ENCODE measurements around the gene SLC22A12. TPM values are rescaled to one million over a fixed set of nuclear protein-coding genes. Genes with fewer than 3 reads are reported as not detected.

Gene SLC22A12
- total RNA-seq, 4 donors from 2014 or later = 0.56 TPM; not detected in 3

DNA sequence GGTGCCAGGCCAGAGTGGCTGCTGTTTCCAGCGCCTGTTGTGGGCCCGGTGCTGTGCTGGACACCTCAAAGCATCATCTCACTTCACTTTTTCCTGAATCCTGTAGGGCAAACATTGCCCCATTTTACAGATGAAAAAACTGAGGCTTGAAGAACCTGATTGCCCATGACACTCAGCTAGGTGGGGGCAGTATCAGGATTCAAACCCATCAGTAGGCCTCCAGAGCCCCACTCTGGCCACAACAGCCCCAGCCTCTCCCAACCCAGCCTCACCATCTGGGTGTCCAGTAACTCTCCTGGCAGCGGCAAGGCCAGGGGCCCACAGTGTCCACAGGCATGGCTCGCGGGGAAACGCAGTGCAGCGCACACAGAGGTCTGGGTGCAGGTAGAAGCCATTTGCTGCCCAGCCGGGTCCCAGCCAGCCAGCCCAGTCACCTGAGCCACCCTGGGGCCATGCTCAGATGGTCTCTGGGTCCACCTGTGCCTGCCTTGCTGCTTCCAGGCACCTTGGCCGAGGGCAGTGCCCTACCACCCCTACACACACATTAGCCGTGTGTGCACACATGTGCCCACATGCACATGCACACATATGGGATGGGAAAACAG, 11.5 kb downstream of the SLC22A12 start:
- ATAC-seq (ENCODE audit: low FRiP score) (no peak), DNase-seq (ENCODE audit: low spot score) (no peak)
- TF ChIP-seq, protein P1, sequence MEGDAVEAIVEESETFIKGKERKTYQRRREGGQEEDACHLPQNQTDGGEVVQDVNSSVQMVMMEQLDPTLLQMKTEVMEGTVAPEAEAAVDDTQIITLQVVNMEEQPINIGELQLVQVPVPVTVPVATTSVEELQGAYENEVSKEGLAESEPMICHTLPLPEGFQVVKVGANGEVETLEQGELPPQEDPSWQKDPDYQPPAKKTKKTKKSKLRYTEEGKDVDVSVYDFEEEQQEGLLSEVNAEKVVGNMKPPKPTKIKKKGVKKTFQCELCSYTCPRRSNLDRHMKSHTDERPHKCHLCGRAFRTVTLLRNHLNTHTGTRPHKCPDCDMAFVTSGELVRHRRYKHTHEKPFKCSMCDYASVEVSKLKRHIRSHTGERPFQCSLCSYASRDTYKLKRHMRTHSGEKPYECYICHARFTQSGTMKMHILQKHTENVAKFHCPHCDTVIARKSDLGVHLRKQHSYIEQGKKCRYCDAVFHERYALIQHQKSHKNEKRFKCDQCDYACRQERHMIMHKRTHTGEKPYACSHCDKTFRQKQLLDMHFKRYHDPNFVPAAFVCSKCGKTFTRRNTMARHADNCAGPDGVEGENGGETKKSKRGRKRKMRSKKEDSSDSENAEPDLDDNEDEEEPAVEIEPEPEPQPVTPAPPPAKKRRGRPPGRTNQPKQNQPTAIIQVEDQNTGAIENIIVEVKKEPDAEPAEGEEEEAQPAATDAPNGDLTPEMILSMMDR (IDR thresholded peaks at IDR 0.05) = no peak

DNA sequence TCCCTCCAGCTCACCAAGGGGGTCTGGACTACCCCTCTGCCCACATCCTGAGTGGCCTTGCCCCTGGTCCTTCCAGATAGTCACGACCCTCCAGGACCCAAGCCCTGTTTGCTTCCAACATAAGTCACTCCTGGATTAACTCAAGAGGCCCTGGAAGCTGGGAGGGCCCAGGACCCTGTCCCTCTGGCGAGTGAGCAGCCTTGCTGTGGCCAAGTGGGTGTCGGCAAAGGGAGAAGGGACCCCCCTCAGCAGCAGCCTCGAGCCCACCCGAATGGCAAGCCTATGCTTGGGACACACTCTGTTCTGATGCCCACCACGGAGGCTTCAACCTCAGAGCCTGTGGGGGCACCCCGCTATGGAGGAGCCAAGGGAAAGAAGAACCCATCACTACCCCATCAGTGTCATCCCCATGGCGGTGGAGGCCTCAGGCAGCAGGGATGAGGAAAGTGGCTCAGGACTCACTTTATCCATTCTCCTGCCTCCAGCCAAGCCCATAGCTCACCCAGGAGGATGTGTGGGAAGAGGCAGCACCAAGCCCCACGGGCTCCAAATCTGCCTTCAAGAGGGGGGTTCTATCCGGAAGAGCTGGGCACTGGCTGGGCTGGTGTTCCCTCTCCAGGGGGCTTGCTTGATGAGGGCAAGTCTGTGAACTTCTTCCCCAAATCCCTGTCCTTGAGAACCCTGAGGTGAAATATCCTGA, 12.5 kb downstream of the SLC22A12 start:
- DNase-seq (ENCODE audit: low spot score) (no peak), ATAC-seq (ENCODE audit: low FRiP score) (no peak)
- TF ChIP-seq, protein P1 (IDR thresholded peaks at IDR 0.05) = no peak

DNA sequence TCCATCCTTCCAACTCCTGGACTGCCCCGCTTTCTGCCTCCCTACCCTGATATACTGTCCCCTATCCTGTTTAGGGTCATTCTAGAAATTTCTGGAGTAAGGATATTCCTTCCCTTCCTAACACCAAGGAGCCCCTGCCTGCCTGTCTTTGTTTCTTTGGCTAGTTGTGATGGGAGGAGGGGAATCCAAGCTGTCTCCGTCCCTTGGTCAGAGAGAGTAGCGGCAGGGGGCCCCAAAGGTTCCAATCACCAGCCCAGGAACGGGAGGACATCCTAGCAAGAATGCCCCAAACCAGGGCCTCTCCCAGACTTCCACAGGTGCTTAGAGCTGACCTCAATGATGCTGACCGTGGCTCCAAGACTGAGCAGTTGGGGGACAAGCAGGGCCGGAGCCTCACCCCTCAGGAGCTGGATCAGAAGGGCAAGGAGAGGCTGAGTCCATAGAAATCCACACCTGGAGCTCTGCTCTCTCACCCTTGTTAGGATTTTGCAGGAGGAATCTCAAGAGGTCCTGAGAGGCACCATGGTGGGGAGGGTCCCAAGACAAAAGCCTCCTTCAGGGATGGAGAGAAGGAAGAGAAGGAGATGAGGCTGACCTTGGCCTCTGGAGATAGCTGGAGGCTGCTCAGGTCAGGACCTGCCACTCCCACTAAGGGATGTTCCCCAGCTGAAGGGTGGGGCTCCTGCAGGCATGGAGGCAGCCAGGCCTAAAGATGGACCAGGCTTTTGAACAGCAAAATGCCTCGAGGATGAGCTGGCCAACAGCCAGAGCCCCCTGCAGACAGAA, 13.6 kb downstream of the SLC22A12 start:
- no peak for ATAC-seq (ENCODE audit: low FRiP score)
- TF ChIP-seq, protein P1 (IDR thresholded peaks at IDR 0.05) = no peak
- DNase-seq (ENCODE audit: low spot score) = no peak

DNA sequence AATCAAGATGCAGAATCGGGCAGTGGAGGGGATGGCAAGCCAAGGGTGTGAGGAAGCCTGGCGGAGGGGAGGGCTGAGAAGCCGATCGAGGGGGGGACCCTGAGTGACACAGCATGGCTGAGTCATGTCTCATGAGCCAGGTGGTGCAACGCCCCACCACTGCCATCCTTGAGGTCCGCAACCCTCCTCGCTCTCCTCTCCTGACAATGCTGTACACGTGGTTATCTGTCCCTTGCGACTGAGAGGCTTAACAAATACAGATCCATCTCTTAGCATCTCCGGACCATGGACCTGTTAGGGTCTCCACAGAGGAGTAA, 14.2 kb downstream of the SLC22A12 start:
- DNase-seq (ENCODE audit: low spot score) = no peak
- TF ChIP-seq, protein P1 (IDR thresholded peaks at IDR 0.05) = no peak
- no peak for ATAC-seq (ENCODE audit: low FRiP score)

DNA sequence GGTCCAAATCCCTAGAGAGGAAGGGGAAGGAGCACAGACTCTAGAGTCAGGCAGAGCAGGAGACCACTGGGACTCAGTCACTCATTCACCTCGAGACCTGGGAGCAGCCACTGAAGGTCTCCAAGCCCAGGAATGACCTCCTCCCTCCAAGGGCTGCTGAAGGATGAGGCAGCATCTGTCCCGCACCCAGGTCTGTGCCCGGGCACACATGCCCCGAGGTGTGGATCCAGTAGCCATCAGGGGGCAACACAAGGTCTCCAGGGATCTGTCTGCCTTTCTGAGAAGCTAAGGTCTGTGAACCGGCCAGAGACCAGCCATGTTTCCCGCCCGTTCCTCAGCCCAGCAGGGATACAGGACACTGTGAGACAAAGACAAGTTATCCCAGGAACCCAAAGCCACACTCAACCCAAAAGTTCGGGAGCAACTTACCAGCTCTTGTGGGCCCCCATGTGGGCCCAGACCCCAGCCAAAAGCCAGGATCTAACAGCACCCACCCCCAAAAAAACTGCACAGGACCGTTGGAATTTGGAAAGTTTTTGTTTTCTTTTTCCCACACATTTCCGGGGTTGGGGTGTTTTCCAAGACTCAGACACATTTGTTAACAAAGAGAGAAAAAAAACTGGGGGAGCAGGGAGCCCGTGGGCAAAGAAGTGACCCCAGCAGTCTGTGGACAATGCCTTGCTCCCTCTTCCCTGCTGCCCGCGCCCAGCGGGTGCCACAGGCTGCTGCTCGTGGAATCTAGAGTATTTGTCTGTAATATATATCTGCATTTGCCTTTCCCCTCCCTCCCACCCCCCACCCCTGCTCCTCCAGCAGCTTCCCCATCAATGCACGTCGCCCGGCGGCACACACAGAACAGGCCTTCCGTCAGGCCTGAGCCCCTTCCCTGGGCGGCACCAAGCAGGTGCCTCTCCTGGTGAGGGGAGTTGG, 14.9 kb downstream of the SLC22A12 start:
- ATAC-seq (ENCODE audit: low FRiP score) = no peak
- no peak for DNase-seq (ENCODE audit: low spot score)
- TF ChIP-seq, protein P1 (IDR thresholded peaks at IDR 0.05) = no peak

DNA sequence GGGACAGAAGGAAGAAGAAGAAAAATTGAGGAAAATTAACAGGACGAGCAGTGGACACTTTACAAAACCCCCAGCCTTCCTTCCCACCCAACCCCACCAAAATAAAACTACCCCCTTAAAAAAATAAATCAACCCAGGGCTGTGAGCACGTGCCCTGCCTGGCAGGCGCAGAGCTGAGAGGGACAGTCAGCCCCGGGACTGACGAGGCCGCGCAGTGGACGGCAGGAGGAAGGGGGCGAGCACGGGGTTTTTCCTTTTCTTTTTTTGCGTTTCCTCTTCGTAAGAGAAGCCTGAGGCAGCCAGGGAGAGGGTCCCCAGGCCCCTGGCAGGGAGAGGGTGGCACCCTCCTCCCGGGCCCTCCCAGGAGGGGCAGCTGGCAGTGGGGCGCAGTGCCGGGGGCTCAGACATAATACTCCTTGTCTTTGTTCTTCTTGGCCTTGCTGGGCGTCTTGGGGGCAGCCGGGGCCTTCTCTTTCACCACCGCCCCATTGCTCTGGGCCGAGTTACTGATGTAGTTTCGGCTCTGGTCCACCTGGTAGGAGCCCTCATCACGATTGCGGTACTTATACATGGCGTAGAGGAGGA, 15.9 kb downstream of the SLC22A12 start:
- TF ChIP-seq, protein P1 (IDR thresholded peaks at IDR 0.05) = no peak
- DNase-seq (ENCODE audit: low spot score) (no peak), ATAC-seq (ENCODE audit: low FRiP score) (no peak)
